ENCODE results near the gene ABHD3.
"Not testable (repeated sequence)": the region's sequence is repeated elsewhere in the genome, so short reads cannot be mapped to it uniquely, and the experiment has no call there.

The ABHD3 gene, protein sequence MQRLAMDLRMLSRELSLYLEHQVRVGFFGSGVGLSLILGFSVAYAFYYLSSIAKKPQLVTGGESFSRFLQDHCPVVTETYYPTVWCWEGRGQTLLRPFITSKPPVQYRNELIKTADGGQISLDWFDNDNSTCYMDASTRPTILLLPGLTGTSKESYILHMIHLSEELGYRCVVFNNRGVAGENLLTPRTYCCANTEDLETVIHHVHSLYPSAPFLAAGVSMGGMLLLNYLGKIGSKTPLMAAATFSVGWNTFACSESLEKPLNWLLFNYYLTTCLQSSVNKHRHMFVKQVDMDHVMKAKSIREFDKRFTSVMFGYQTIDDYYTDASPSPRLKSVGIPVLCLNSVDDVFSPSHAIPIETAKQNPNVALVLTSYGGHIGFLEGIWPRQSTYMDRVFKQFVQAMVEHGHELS

DNA sequence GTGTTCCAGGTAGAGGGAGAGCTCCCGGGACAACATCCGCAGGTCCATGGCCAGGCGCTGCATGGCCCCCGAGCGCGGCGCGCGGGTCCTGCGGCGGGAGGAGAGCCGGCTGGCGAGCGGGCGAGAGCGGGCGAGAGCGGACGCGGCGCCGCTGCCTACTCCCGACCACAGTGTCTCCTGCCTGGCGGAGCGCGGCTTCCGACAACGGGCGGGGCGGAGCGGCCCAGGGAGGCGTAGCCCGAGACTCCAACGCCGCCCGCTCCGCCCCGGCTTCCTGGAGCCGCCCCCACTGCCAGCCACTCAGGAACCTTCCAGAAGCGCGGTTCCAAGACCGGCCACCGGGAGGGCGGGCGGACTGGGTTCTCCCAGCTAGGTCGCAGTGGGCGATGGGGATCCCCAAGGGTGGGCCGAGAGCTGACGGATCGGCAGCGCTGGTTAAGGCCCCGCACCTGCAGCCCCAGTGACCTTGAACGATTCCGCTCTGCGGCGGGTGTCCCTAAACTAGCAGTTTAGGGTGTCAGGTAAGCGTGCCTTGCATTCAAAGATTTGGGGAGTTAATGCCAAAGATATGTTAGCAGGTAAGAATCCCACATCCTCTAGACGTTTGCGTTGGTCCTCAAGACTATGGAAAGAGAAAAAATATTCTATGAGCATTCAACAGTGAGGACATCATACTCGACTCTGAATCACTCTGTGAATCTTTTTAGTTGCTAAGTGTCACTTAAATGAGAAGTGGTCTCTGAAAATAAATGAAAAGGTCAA is at the start of gene ABHD3:
Gene ABHD3 (minus strand): TSS at position 172 of the 762 bp plus-strand sequence. CDS start 109 bp downstream, at position 63.
- DNase-seq (ENCODE audit: low read depth in 2 of 2), result peak; percentile 82 to 83

DNA sequence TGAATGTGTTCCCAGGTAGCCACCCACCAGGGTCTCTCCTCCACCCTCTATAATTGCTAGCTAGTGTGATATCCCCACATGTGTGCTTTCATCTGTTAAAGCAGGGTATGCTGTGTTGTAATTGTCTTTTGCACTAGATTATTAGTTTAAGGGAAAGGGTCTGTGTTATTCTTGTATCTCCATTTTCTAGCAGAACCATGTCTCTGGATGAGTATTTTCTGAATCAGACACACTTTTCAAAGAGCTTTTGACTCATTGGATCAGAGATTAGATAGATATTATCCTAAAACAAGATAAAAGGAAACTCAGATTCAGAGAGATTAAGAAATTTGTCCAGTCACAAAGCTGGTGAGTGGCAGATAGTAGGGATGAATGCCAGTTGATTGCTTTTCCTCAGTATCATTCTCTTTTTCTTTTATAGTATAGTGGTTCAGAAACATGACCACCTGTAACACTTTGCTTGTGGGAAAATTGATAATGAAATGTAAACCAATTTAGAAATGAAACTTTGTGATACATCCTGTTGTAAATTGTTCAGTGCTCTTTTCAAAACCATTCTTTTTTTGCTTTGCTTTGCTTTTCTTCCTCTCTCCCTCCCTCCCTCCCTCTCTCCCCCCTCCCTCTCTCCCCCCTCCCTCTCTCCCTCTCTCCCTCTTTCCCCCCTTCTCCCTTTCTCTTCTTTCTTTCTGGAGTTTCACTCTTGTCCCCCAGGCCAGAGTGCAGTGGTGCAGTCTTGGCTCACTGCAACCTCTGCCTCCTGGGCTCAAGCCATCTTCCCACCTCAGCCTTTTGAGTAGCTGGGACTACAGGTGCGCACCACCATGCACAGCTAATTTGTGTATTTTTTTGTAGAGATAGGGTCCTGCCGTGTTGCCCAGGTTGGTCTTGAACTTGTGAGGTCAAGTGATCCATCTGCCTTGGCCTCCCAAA is 43.5 kb upstream of the ABHD3 start:
- no peak for DNase-seq (ENCODE audit: low read depth in 2 of 2)

DNA sequence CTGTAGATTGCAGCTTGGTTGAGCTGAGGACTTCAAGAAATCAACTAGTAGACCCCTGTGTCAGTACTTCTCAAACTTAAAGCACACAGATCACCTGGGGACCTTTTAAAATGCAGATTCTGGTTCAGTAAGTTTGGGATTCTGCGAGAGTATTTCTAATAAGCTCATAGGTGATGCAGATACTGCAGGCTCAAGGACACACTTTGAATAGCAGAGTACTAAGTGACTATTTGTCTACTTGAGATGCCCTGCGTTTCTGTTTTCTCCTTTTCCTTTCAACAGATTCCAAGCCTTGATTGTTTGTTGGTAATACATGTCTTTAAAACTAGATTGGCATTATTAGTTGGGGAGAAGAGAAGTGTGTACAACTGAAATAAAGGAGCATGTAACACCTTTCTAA is 42.7 kb upstream of the ABHD3 start:
- DNase-seq (ENCODE audit: low read depth in 2 of 2), result no peak

DNA sequence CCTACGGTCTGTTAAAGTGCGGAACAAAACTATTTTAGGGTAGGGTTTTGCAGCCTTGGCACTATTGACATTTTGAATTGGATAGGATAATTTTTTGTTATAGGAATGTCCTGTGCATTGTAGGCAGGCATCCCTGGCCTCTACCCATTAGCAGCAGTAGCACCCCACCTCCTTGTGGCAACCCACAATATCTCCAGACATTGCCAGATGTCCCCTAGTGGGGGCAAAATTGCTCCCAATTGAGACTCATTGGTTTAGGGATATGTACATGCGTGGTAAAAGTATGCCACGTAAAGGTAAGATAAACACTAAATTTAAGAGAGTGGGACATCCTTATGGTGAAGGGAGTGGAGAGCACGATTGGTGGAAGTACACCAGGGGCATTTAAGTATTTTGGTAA is 40.7 kb upstream of the ABHD3 start:
- no peak for DNase-seq (ENCODE audit: low read depth in 2 of 2)

DNA sequence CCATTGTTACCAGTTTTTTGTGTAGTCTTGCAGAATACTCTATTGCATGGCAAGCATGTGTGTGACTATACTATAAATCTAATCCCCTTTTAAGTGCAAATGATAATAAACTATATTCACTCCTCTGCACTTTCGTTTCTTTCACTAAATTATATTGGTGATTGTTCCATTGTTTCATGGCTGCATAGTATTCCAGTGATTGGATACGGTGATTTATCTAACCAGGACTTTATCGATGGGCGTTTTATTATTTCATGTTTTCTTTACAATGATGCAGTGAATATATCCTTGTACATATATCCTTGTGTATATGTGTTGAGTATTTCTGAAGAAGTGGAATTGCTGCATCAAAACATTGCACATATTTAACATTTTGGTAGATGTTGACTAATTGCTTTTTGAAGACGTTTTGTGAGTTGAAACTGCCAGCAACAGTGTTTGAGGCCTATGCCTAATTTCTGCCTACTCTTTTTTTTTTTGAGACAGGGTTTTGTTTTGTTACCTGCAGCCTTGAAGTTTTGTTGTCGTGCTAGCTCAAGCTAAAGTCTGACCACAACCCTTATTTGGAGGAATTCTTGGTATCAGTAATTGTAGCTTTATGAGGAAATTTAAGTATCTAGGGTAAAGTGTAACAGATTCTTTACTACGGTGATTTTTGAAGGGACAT is 38.7 kb upstream of the ABHD3 start:
- DNase-seq (ENCODE audit: low read depth in 2 of 2), result no peak

DNA sequence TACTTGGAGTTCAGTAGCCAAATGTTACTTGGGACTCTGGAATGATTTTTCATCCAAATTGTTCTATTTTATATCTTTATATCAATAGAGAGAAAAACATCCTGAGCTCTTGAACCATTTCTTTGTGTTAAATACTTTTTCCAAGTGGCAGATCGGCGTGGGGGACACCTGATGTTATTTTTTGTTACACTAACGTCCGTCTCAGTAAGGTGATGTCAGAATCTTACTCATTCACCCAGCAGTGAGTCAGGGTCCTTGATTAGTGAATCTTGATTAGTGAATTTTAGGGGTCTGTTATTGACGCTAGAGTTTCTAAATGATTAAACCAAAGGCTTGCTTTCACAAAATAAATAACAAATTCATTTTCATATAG is 37.7 kb upstream of the ABHD3 start:
- no peak for DNase-seq (ENCODE audit: low read depth in 2 of 2)

DNA sequence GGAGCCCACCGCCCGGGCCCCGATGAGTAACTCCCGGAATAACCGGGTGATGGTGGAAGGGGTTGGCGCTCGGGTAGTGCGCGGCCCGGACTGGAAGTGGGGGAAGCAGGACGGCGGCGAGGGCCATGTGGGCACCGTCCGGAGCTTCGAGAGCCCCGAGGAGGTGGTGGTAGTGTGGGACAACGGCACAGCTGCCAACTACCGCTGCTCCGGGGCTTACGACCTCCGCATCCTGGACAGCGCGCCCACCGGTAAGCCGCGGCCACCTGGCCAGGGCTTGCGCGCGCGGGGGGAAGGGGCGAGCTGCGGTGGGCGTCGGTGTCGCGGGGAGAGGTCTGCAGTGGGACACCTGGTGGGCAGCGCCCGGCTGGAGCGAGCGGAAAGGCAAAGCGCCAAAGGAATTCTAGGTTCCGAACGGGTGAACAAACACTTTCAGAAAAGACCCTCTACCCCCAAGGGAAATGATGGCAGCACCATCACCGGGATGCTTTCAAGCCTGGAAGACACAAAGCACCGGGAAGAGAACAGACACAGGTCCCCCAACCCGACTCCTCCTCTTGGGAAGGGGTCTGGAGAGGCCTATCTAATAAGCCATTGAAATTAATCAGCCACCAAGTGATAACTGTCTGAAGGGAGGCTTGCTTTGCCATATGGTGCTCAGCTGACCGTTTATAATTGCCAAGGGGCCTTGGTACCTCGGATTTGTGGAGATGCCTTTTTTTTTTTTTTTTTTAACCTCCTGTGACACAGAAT is 37.2 kb upstream of the ABHD3 start:
- DNase-seq (ENCODE audit: low read depth in 2 of 2), result peak in 1 of 2 donors; percentile 4

DNA sequence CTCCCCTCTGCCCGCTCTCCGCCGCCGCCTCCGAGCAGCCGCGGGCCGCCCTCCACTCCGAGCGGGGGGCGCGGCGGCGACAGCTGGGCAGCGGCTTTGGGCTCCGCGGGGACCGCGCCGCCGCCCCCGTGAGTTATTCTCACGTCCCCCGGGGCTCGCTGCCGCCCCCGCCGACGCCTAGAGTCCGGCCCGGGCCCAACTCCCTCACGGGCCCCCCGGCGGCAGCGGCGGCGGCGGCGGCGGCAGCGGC is 36.7 kb upstream of the ABHD3 start:
- no peak for DNase-seq (ENCODE audit: low read depth in 2 of 2)

DNA sequence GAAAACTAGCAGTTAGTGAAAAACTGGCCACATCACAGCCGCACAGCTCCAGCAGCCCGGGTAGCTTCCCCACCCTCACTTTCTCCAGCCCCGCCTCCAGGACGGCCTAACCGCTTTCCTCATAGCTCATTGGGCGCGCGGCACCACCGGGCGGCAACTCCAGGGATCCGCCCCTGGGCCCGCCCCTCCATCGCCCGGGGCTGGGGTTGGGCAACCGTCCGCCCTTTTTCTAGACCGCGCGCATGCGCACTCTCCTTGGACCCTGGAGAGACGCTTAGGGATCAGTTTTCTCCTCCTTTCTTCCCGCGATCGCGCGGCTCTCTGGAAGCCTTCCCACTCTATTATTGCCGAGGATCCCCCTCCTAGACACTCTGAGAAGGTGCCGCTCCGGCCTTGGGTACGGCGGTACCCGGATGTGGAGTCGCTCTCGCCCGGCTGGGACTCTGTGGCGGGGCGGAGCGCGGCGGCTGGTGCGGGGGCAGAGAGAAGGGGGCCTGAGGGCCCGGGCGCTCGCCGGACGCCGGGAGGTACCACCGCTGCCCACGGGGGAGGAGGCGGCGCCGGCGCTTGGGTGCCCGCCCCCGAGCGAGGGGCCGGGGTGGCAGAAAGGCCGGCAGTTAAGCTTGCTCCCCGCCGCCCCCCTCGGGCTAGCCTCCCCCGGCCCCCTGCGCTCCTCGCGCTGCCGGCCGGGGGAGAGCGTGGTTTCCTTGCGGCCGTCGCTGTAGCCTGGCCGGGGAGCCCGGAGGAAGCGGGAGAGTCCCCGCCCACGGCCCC is 36.2 kb upstream of the ABHD3 start, which contains the start of gene MIB1:
Gene MIB1 (plus strand): TSS at position 255 of the 774 bp plus-strand sequence. CDS start 792 bp downstream, outside the sequence.
- peak; percentile 96 to 97 for DNase-seq (ENCODE audit: low read depth in 2 of 2)

DNA sequence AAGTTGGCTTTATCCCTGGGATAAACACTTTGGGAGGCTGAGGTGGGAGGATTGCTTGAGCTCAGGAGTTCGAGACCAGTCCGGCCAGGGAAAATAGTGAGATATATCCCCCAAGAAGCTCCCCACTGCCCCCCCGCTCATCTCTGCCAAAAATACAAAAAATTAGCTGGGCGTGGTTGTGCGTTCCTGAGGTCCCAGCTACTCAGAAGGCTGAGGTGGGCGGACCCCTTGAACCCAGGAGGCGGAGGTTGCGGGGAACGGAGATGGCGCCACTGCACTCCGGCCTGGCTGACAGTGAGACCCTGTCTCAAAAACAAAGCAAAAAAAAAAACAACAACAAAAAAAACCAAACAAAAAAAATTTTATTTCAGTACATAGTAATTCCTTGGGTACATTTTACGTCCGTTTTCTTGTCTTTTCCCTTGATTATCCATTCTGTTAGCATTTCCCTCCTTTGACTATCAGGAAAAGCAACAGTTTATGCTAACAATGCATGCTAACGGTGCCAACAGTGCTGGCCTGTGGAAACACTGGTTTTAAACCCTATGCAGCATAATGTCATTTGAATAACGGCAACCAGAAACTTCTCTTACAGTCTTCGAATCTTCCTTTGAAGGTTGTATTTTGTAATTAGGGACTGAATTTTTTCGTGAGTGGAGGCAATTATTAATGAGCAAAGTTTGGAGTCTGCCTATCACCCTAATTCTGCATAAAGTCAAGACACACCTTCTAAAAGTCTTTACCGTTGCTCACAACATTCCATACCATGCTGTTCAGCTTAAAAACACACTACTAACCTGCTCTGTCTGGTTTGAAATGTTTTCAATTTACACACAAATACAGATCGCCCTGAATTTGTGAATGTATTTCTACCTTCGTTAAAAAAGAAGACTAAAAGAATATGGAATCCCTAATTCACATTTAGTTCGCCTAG is 35.3 kb upstream of the ABHD3 start:
- no peak for DNase-seq (ENCODE audit: low read depth in 2 of 2)

DNA sequence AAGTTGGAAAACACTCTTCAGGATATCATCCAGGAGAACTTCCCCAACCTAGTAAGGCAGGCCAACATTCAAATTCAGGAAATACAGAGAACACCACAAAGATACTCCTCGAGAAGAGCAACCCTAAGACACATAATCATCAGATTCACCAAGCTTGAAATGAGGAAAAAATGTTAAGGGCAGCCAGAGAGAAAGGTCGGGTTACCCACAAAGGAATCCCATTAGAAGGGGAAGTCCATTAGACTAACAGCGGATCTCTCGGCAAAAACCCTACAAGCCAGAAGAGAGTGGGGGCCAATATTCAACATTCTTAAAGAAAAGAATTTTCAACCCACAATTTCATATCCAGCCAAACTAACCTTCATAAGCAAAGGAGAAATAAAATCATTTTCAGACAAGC is 32.4 kb upstream of the ABHD3 start:
- not testable (repeated sequence) for DNase-seq (ENCODE audit: low read depth in 2 of 2)

DNA sequence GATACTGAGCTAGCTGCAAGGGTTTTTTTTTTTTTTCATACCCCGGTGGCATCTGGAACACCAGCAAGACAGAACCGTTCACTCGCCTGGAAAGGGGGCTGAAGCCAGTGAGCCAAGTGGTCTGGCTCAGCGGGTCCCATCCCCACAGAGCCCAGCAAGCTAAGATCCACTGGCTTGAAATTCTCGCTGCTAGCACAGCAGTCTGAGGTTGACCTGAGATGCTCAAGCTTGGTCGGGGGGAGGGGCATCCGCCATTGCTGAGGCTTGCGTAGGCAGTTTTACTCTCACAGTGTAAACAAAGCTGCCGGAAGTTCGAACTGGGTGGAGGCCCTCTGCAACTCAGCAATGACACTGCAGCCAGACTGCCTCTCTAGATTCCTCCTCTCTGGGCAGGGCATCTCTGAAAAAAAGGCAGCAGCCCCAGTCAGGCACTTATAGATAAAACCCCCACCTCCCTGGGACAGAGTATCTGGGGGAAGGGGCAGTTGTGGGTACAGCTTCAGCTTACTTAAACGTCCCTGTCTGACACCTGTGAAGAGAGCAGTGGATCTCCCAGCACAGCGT is 31.0 kb upstream of the ABHD3 start:
- peak in 1 of 2 donors; percentile 7 for DNase-seq (ENCODE audit: low read depth in 2 of 2)

DNA sequence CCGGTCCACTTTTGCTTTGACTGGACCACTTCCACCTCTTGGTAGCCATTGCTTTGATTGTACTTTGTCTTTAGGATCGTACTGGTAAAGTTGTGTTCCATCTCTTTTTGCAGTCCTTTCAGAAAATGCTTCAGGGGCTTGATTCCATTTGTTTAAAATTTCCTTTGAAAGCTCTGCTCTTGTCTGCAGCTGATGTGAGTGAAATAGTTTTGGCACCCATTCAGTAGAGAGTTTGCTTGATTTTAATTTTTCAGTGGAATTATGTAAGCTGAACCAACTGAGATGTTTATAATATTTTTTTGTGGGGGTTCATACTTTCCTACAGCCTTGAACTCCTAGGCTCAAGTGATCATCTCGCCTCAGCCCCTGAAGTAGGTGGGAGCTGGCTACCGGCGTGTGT is 28.4 kb upstream of the ABHD3 start:
- DNase-seq (ENCODE audit: low read depth in 2 of 2), result no peak

DNA sequence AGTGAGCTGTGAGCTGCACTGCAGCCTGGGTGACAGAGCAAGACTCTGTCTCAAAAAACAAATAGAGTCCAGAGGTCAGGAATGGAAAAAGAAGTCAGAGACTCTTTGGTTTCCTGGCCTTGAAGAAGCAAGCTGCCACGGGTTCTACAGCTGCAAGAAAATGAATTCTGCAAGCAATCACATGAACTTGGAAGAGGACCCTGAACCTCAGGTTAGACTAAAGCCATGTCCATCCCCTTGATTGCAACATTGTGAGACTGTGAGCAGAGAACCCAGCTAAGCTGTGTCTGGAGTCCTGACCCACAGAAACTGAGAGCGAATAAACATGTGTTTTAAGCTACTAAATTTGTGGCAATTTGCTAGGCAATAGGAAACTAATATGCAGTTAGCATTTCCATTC is 23.1 kb upstream of the ABHD3 start:
- no peak for DNase-seq (ENCODE audit: low read depth in 2 of 2)

DNA sequence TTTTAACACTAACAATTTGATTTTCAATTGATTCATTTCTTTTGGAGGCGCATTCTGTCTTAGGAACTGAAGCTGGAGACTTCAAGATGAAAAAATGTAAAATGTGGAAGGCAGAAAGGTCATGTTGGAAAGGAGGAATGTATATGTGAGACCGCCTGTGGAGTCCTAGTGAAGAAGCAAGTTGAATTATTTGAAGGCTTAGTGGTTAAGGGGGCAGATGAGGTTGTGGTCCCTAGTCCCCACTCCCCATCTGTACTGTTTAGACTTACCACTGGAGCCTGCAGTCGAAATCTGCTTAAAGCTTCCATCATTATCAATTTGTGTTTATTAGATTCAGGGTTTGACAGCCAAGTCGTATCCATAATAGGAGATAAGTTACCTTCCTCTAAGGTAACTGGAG is 20.6 kb upstream of the ABHD3 start:
- no peak for DNase-seq (ENCODE audit: low read depth in 2 of 2)

DNA sequence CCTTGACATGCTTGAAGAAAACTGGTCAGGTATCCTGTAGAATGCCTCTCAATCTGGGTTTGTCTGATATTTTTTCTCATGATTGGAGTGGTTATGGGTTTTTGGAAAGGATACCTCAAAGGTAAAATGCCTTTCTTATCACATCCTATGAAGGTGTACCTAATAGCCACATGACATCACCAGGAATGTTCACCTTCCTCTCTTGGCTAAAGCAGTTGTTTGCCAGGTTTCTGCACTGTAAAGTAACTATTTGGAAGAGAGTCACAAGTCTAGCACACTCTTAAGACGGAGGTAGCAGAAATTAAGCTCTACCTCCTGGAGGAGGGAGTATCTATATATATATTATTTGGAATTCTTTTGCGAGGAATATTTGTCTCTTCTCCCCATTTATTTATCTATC is 18.1 kb upstream of the ABHD3 start:
- no peak for DNase-seq (ENCODE audit: low read depth in 2 of 2)

DNA sequence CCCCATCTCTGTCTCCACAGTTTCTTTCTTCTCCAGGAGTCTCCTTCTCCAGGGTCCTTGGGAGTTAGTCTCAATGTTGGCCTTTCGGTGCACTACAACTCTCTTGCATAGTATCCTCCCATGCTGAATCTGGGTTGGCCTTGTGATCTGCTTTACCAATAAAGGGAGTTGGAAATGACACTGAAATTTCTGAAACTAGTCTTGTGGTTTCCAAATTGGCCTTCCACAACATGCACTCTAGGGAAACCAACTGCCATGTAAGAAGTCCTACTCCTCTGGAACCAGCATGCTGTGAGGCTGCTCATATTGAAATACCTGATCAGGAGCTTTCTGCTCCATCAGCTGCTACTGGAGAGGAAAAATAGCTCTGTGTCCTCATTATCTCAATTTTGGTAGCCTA is 9.9 kb upstream of the ABHD3 start:
- DNase-seq (ENCODE audit: low read depth in 2 of 2), result no peak

DNA sequence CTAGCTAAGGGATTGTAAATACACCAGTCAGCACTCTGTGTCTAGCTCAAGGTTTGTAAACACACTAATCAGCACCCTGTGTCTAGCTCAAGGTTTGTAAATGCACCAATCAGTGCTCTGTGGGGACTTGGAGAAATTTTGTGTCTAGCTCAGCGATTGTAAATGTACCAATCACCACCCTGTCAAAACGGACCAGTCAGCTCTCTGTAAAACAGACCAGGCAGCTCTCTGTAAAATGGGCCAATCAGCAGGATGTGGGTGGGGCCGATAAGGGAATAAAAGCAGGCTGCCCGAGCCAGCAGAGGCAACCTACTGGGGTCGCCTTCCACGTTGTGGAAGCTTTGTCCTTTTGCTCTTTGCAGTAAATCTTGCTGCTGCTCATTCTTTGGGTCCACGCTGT is 2.6 kb upstream of the ABHD3 start:
- not testable (repeated sequence) for DNase-seq (ENCODE audit: low read depth in 2 of 2)

DNA sequence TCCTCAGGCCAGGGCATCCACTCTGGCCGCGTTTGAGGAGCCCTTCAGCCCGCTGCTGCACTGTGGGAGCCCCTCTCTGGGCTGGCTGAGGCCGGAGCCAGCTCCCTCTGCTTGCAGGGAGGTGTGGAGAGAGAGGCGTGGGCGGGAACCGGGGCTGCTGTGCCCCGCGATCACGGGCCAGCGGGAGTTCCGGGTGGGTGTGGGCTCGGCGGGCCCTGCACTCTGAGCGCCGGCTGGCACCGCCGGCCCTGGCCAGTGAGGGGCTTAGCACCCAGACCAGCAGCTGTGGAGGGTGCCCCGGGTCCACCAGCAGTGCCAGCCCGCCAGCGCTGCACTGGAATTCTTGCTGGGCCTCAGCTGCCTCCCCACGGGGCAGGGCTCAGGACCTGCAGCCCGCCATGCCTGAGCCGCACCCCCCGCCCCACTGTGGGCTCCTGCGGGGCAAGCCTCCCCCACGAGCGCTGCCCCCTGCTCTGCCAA is 1.9 kb upstream of the ABHD3 start:
- DNase-seq (ENCODE audit: low read depth in 2 of 2), result no peak
